ENCODE measurements around the gene PKNOX2.
A peak's percentile ranks its signal among the peaks of the same experiment; 100 is the strongest.

Gene PKNOX2

DNA sequence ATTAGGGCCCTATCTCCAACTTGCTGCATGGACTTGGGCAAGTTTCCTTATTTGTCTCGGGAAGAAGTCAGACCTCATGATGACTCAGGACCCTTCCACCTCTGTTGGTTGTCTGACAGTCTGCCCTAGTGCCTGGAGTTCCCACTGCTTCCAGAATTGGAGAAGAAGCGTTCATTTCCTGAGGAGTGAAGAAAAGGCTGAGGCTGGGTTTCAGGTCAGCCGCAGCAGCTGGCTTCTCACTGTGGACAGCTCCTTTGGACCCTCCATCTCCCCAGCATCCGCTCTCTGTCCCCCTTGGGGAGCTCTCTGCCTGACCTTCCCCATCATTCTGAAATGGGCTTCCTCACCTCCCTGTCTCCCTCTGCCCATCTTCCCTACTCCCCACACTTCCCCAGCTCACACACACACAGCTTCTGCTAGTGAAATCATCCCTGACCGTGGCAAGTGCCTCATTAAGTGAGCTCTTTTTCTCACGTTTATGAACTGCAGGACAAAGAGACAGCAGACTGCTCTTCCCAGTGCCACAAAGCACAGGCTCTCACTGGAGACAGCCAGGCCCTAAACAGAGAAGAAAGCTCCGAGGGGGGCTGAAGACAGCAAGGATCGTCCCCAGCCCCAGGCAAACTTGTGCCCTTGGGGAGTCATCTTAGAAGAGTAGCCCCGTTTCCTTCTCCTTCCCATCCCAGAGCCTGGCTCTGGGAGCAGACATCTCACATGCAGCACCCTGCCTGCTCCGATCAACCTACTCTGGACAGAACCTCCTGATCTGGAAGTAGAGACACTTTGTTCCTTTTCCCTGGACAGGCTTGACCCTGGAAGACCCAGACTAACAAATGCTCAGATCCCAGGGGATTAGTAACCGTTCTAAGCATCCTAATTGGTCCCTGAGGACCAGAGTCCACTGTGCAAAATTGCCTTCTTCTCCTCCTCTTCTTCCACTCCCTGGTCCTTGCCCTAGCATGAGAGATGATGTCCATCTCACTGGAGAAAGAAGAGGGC is 173.6 kb downstream of the PKNOX2 start:
- DNase-seq = peak in 1 of 42 donors; percentile 15
- intact Hi-C loops (cut with DNase I) = no loop called here

DNA sequence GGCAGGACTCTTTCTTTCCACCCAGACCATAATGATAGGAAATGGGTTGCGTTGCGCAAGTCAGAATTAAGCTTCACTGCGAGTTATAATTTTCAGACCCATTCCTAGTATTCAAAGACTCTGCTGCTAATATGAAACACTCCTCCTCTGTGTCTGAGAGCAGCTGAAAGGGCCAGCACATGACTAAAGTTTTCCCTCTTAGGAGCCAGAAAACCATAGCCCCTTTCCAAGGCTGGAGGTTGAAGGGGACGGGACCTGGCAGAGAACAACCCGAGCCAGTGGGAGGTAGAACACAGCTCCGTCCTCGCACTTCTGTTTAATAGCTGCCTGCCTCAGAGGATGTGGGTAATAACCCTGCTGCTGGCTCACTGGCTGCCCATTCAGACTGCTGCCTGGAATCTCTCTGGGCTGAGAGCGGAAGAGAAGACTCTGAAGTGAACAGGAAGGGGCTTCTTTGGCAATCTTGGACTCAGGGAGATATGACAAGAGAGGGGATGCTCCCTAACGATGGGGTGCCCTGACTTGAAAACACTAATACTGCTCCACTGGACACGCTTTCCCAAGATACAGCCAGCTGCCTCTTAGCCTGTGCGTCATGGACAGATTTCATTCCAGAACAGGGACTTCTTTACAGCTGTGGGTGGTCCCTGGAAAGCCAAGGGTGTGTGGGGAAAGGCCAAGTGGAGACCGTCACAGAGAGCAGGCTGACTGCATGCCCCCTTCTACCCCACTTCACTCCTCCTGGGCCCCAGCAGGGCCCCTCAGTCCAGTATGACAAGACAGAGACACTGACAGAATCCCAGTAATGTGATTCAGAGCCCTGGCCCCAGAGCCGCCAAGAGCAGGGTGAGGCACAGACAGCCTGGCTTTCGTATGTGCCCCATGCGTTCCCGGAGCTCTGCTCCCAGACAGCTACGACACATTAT is 174.6 kb downstream of the PKNOX2 start:
- intact Hi-C loops (cut with DNase I) = no loop called here
- DNase-seq = peak in 3 of 42 donors; percentile 26 to 63 (median 33)

DNA sequence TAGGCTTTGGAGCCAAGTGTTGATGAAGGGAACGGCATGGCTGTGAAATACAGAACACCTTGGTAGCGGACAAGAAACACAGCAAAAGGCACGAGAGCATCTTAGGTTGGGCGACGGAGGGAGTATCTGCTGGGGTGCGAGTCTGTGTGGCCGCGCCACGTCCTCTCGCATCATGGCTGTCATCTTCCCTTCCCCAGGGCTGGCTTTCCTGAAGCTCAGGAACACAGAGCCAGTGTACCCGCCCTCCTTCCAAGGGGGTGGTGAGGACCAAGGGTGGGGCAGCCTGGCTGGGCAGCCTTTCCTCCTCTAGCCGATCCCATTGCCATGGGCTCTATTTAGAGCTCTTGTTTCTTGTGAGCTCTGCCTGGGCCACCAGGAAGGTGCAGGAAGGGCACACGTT is 177.1 kb downstream of the PKNOX2 start:
- DNase-seq = peak in 2 of 42 donors; percentile 15 to 16
- intact Hi-C loops (cut with DNase I) = no loop called here

DNA sequence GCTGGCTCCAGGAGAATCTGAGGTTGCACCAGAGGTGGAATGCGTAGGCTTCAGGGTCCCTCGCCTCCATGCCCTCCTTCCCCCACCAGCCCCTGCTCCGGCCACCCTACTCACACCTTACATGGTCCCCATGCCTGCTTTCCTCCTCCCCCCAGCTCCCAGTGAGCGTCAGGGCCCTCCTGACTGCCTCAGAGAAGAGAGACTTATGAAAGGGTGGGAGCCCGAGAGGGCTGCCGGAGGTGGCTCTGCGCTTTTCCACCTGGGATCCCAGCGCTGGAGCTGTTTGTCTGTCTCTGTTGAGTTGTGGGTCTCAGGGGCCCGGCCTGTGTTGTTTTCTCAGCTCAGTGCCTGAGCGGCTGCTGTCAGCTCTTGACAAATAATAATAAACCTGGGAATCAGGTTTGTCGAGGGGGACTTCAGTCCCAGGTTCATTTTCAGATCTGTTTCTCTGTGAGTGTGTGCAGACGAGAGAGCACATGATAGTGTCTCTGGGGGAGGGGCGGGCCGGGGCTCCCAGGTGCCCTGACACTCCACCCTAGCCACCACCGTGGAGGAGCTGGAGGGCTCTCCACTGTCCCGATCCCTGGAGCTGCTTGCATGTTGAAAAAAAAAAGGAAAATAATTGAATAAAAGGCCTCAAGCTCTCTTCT is 177.9 kb downstream of the PKNOX2 start:
- intact Hi-C loops (cut with DNase I) = no loop called here
- DNase-seq = peak in 3 of 42 donors; percentile 9 to 26 (median 24)

DNA sequence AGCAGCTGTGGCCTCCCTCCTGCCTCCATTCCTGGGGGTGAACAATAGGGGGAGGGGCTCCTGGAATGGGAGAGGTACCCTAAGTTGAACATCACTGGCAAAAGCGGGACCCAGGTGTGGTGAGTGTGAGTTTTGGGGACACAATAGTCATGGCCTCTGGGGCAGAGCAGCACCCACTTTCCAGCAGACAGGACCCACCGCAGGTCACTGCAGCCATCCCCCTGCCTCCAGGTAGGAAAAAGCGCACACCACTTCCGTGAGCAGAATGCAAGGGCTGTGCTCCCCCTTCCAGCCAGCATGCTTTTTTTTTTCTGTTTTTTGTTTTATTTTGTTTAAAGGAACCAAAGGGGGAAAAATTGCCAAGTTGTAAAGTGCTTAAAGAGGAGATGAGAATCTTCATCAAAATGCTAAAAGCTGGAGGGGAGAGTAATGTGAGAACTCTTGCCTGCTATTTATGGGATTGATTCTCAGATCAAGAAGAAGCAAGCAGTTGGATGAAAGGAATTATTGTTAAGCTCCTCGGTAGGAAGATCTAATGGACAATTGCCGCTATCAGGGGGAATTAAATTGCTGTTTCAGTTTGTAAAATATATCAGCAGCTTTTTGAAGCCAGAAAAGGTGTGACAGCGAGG is 178.7 kb downstream of the PKNOX2 start:
- intact Hi-C loops (cut with DNase I) = no loop called here
- peak in 2 of 42 donors; percentile 16 to 28 for DNase-seq

DNA sequence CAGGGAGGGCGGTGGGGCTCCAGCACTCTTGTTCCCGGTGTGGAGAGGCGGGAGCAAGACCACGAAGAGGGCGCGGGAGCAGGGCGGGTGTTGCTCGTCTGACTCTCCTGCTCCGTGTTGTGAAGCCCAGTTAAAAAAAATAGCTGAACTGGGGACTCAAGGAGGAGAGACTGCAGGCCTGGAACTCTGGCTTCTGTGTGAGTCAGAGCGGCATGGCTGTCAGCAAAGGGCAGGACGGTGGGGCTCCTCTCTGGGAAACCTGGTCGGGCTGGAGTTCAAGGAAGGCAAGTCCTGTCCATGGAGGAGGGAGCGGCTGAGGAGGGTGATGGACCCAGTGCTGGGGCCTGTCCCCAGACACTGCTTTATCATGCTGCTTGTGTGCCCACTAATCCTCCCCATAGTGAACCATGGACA is 179.2 kb downstream of the PKNOX2 start:
- DNase-seq = peak in 2 of 42 donors; percentile 38 to 40
- intact Hi-C loops (cut with DNase I) = no loop called here

DNA sequence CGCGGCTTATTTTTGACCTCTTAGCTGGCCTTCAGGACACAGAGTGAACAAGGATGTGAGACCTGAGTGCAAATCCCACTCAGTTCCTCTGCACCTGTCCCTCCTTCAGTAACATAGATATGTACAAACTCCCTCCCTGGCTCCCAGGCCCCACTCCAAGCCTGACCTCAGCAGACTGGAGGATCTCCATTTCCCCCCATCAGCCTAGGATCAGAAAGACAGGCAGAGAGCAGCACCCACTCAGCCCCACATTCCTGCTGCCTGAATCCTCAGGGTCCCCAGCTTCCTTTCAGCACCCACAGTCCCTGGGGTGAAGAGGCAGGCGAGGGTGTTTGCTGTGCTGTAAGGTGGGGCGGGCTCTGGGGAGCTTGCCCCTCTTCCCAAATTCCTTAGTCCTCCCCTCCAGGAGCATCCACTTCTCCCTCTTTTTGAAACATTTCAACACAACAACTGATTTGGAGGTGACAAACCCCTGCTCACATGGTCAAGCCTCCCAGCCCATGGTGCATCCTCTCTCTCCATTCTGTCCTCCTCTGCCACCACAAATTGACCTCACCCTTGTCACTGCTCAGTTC is 180.4 kb downstream of the PKNOX2 start:
- DNase-seq = peak in 3 of 42 donors; percentile 29 to 31 (median 31)
- intact Hi-C loops (cut with DNase I) = loop anchor here (5.0 kb wide), 2 partner anchors 178 to 383 kb away; no protein-coding TSS in a partner anchor

DNA sequence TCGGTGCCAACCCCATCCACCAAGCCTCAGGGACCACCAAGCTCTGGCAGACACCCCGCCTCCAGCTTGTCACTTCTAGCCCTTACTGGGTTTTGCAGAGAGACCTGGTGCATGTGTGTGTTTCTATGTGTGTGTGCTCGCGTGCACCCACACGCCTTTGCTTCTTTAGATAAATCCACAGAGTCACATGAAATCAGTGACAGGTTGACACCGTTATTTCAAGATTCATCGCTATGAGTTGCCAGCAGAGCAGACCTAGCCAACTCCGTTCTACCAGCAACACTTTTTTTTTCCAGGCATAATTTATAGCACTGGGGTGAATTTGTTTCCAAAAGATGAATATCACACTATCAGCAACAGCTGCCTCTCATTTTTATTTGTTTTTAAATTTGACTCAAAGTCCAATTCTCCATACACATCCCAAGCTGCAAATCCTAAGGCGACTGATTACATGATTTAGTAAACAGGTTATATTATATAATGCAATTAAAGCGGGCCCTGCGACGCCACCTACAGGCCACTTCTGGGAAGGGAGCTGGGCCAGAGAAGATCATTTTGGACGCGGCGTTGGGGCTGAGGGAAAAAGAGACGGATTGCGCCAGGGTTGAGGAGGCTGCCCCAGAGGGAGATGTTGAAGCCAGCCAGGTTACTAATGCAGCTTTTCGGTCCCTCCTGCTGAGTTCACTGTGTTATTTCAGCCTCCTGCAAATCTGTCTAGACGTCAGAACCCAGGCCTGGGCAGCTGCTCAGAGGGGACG is 181.0 kb downstream of the PKNOX2 start:
- DNase-seq = peak; percentile 37 to 91 (median 78)
- intact Hi-C loops (cut with DNase I) = loop anchor here (5.0 kb wide), 2 partner anchors 178 to 383 kb away; no protein-coding TSS in a partner anchor

DNA sequence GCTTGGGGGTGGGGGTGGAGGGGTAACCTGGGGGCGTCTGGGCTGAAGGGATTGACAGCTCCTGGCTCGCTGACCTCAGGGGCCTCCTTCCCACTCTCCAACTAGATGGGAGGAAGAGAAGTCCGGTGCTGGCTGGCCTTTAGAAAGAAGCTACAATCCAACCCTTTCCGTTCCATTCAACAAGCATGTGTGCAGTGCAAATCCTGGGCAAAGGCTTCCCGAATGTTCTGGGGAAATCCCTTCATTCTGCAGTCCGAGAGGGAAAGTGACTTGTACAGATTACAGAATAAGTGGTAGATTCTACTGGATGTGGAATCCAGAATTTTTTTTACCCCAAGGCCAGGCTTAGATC is 181.6 kb downstream of the PKNOX2 start:
- intact Hi-C loops (cut with DNase I) = loop anchor here (5.0 kb wide), 2 partner anchors 179 to 384 kb away; no protein-coding TSS in a partner anchor
- peak in 1 of 42 donors; percentile 15 for DNase-seq

DNA sequence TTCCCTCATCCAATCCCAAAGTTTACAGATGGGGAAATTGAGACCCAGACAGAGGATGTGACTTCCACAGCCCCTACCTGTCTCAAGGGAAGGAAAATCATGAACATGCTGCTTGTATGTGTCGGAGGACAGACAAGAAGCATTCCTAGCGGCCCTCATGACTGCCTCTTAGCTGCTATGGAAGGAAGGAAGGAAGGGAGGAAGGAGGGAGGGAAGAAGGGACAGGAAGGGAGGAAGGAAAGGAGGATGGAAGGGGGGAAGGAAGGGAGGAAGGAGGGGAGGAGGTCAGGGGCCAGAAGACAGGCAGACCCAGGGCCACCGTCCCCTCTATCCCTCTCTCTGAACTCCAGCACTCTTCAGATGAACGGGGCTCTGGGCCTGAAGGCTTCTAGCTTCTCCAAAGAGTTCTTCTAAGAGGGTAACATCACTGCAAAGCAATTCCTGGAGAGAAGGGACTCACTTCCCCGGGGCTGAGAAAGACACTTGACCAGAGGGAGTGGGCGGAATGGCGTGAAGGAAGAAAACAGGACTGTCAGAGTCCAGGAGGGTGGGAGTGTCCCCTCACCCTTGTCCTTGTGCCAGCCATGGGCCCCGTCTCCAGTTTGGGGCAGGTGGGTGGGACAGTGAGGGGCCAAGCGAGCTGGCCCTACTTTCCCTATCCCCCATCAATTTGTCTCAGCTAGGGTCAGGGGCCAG is 182.2 kb downstream of the PKNOX2 start:
- intact Hi-C loops (cut with DNase I) = loop anchor here (5.0 kb wide), 2 partner anchors 179 to 384 kb away; no protein-coding TSS in a partner anchor
- no peak for DNase-seq

DNA sequence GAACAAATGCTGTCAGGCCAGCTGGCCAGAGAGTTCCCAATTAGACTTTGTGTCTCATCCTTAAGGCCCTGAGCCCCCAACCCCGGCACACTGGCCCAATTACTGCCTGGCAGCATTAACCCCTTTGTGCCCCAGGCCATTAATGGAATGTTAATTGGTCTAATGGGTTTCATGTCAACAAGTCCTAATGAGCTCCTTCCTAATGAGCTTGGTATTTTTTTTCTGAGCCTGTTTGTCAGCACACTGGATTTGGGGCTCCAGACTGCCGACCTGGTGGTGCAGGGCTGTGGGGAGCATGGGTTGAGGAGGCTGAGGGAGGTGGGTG is 182.7 kb downstream of the PKNOX2 start:
- DNase-seq = no peak

DNA sequence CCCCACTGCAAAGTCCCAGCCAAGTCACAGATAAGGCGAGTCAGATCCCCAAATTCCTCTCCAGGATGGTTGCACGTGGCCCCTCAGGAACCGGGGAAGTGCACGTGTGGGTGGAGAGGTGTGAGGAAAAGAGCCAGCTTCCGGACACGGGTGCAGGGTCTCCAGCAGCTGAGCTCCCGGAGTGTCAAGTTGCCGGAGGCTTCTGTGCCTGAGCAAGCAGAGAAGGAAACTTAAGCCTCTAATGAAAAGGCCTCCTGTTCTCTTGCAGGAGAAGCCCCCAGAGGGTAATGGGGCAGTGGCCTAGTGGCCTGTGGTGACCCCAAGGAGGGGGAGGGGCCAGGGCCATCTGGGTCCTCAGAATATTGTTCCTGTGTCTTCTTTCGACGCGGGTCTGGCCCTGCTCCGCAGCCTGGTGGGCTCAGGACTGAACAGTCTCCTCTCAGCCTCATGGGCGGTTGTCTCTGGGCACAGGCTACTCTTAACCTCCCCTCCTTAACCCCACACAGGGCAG is 183.6 kb downstream of the PKNOX2 start:
- no peak for DNase-seq

More for the DNA sequence above, 182.7 kb downstream of the PKNOX2 start:
- intact Hi-C loops (cut with DNase I) = loop anchor here (5.0 kb wide), 2 partner anchors 180 to 385 kb away; no protein-coding TSS in a partner anchor

DNA sequence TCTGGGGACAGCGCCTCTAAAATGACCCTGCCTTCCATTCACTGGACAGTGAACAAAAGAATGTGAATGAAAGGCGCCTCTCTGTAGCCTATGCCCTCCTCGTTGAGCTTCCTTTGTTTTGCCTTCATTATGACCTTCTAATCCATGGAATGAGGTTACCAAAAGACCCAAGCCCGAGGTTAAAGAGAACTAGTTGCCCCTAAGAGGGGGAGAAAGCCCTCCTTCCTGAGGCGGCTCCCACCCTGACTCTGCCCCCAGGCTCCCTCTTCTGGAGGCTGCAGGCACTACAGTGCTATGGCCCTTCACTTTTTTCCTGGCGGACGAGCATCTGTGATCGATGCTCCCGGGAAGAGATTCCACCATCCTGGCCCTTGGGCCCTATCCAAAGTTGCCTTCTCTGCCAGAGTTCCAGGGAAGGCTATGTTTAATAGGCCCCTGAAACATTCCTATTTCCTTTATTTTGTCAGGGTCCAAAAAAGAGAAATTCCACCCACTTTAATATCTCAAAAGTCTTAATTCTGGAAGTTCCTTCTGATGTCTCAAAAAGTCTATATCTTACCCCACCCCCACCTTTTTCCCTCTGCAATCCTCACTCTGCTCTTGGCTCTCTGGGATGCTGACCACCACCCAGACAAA is 184.2 kb downstream of the PKNOX2 start:
- DNase-seq = peak; percentile 48 to 89 (median 76)
- intact Hi-C loops (cut with DNase I) = loop anchor here (5.0 kb wide), 2 partner anchors 181 to 386 kb away; no protein-coding TSS in a partner anchor

More for the DNA sequence above, 183.6 kb downstream of the PKNOX2 start:
- intact Hi-C loops (cut with DNase I) = loop anchor here (5.0 kb wide), 2 partner anchors 181 to 386 kb away; no protein-coding TSS in a partner anchor

DNA sequence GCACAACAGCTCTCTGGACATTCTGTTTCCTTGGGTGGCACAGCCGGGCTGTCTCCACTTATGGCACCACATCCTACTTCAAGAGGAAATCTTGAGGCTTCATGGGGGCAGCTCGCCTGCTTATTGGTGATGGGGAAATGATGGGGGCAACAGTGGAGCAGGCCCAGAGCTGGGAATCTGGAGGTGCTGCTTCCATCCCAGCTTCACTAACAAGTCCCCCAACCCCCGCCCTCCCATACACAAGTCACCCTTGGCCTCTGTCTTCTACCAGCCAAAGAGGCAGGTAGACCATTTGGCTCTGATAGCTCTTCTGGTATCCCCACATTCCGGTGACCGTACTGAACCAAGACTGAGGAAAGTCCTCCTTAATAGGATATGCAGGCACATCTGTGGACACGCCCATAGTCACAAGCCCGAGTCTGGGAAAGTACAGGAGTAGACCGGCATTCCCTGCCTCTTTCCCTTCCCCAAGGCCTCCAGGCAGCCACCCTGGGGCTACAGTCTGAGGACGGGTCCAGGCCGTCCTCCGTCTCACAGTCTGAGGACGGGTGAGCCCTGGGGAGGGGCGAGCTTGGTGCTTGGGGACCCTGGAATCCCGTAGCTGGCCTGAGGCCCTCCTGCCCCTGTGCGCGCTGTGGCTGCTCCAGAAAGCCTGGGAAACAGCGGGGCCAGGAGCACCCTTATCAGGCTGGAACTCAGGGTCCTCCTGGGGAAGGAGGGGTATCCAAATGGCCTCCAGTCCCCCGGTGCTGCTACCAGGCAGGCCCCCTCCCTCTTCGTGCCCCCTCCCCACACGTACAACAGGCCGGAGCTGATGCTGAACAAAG is 185.9 kb downstream of the PKNOX2 start:
- intact Hi-C loops (cut with DNase I) = loop anchor here (10.0 kb wide), 1 partner anchor 54 kb away; no protein-coding TSS in a partner anchor
- no peak for DNase-seq

Measured in head of caudate nucleus (tissue), 42 donors.